Gastroesophageal sphincter (tissue), 3 donors: ENCODE results near the gene EFNB2.

Experiments used
- EP300 ChIP-seq: sonication (generic); formaldehyde crosslinking; IDR thresholded peaks from one replicate; pipeline ENCODE4 v1.6.1; 2017; ENCODE audit warnings: antibody characterized with exemption, mild to moderate bottlenecking
- TF ChIP-seq, protein P1 (sequence below), 4 experiments: fragments of 200-600 bp in 2 of 4; fragments of 450-650 bp in 2 of 4; sonication (generic) in 1 of 4; IDR thresholded peaks; one replicate each; pipeline ENCODE4 v1.5.1; 2017 to 2019; ENCODE audit warnings: antibody characterized with exemption in 4 of 4, mild to moderate bottlenecking in 2 of 4, moderate library complexity in 2 of 4

DNA sequence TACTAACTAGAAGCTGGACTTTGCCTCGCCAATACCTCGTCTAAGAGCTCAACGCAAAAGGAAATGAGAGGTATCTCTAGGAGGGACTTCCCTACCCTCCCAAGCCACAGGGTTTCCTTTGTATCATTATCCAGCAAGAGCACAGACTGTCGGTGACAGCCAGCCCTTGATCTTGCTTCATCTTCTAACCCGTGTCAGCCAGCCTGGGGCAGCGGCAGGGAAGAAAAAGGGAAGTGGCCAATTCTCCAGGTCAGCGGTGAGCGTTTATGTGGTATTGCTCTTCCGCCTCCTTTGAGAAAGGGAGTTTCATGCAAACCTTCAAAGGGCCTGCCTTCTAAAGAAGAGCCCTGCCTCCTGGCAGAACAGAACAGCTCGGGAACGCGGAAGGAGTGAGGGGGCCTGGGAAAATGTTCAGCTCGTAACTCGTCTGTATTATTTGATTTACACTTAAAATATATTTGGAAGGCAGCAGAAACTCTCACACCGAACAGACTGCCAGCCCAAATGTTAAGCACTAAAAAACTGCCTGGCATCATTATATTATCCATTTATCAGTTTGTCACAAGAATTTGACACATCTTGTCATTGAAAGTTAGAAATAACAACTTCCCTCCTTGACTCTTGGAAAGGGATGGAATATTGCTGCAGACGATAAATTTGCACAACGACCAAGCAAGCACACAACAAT, 41.8 kb downstream of the EFNB2 start:
- TF ChIP-seq, protein P1, sequence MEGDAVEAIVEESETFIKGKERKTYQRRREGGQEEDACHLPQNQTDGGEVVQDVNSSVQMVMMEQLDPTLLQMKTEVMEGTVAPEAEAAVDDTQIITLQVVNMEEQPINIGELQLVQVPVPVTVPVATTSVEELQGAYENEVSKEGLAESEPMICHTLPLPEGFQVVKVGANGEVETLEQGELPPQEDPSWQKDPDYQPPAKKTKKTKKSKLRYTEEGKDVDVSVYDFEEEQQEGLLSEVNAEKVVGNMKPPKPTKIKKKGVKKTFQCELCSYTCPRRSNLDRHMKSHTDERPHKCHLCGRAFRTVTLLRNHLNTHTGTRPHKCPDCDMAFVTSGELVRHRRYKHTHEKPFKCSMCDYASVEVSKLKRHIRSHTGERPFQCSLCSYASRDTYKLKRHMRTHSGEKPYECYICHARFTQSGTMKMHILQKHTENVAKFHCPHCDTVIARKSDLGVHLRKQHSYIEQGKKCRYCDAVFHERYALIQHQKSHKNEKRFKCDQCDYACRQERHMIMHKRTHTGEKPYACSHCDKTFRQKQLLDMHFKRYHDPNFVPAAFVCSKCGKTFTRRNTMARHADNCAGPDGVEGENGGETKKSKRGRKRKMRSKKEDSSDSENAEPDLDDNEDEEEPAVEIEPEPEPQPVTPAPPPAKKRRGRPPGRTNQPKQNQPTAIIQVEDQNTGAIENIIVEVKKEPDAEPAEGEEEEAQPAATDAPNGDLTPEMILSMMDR (IDR thresholded peaks at IDR 0.05) = no peak
- no peak for TF ChIP-seq EP300
